ENCODE data around the gene NAV2.
"Not testable (repeated sequence)": the region's sequence is repeated elsewhere in the genome, so short reads cannot be mapped to it uniquely, and the experiment has no call there.

Gene NAV2

GRCh38 chr11:19915808-19916207 lies 203.2 kb downstream of the NAV2 start:
- in situ Hi-C loops (cut with HindIII; ENCODE audit: low sequenced_read_pairs), result no loop called here

- in situ Hi-C loops (cut with HindIII; ENCODE audit: low sequenced_read_pairs), result no loop called here
These were observed 204.4 kb downstream of the NAV2 start for GRCh38 chr11:19917069-19917468.

GRCh38 chr11:19918302-19919049 lies 205.8 kb downstream of the NAV2 start:
- in situ Hi-C loops (cut with HindIII; ENCODE audit: low sequenced_read_pairs), result no loop called here

- in situ Hi-C loops (cut with HindIII; ENCODE audit: low sequenced_read_pairs), result no loop called here
These were observed 206.5 kb downstream of the NAV2 start for GRCh38 chr11:19919050-19919561.

- in situ Hi-C loops (cut with HindIII; ENCODE audit: low sequenced_read_pairs), result no loop called here
These were observed 208.3 kb downstream of the NAV2 start for GRCh38 chr11:19920982-19921381.

- in situ Hi-C loops (cut with HindIII; ENCODE audit: low sequenced_read_pairs), result no loop called here
These were observed 209.5 kb downstream of the NAV2 start for GRCh38 chr11:19921976-19922688.

GRCh38 chr11:19922689-19923035 lies 210.0 kb downstream of the NAV2 start:
- in situ Hi-C loops (cut with HindIII; ENCODE audit: low sequenced_read_pairs), result no loop called here

GRCh38 chr11:19923626-19924025 lies 211.0 kb downstream of the NAV2 start:
- in situ Hi-C loops (cut with HindIII; ENCODE audit: low sequenced_read_pairs), result no loop called here

GRCh38 chr11:19924311-19924710 lies 211.7 kb downstream of the NAV2 start:
- in situ Hi-C loops (cut with HindIII; ENCODE audit: low sequenced_read_pairs), result no loop called here

GRCh38 chr11:19924716-19925115 lies 212.1 kb downstream of the NAV2 start:
- in situ Hi-C loops (cut with HindIII; ENCODE audit: low sequenced_read_pairs), result no loop called here

- in situ Hi-C loops (cut with HindIII; ENCODE audit: low sequenced_read_pairs), result not testable (repeated sequence)
These were observed 214.8 kb downstream of the NAV2 start for GRCh38 chr11:19927403-19927802.

GRCh38 chr11:19929147-19929546 lies 216.5 kb downstream of the NAV2 start:
- in situ Hi-C loops (cut with HindIII; ENCODE audit: low sequenced_read_pairs), result no loop called here

GRCh38 chr11:19929655-19930054 lies 217.0 kb downstream of the NAV2 start:
- in situ Hi-C loops (cut with HindIII; ENCODE audit: low sequenced_read_pairs), result no loop called here

GRCh38 chr11:19931141-19931770 lies 218.6 kb downstream of the NAV2 start:
- in situ Hi-C loops (cut with HindIII; ENCODE audit: low sequenced_read_pairs), result no loop called here

- in situ Hi-C loops (cut with HindIII; ENCODE audit: low sequenced_read_pairs), result no loop called here
These were observed 219.2 kb downstream of the NAV2 start for GRCh38 chr11:19931771-19932369.

GRCh38 chr11:19933132-19933735 lies 220.6 kb downstream of the NAV2 start:
- in situ Hi-C loops (cut with HindIII; ENCODE audit: low sequenced_read_pairs), result no loop called here

GRCh38 chr11:19933801-19934488 lies 221.3 kb downstream of the NAV2 start:
- in situ Hi-C loops (cut with HindIII; ENCODE audit: low sequenced_read_pairs), result no loop called here

- in situ Hi-C loops (cut with HindIII; ENCODE audit: low sequenced_read_pairs), result no loop called here
These were observed 222.2 kb downstream of the NAV2 start for GRCh38 chr11:19934828-19935259.

GRCh38 chr11:19935507-19935906 lies 222.9 kb downstream of the NAV2 start:
- in situ Hi-C loops (cut with HindIII; ENCODE audit: low sequenced_read_pairs), result no loop called here

- in situ Hi-C loops (cut with HindIII; ENCODE audit: low sequenced_read_pairs), result no loop called here
These were observed 223.8 kb downstream of the NAV2 start for GRCh38 chr11:19936461-19936860.
